OCI-LY1 (cell line): Measurements from ENCODE around the gene TNIP1.
A peak's percentile ranks its signal among the peaks of the same experiment; 100 is the strongest.

ENCODE experiments used
- H2AFZ ChIP-seq: fragments of 200-600 bp; sonication (generic), shearing (Covaris generic); 2 replicates; pipeline ENCODE4 v1.6.0; 2014; ENCODE audit warnings: antibody characterized with exemption, mild to moderate bottlenecking, low read length
- H3F3A ChIP-seq: fragments of 200-600 bp; sonication (generic), shearing (Covaris generic); 2 replicates; pipeline ENCODE4 v1.6.0; 2014; ENCODE audit warnings: mild to moderate bottlenecking, antibody characterized with exemption, low read length, moderate library complexity; ENCODE audit not compliant: insufficient read depth
- H3K27ac ChIP-seq: fragments of 200-600 bp; sonication (generic); 2 replicates; pipeline ENCODE4 v1.5.1; 2014; ENCODE audit warnings: low read length, mixed run types, mild to moderate bottlenecking, low read depth; ENCODE audit not compliant: poor library complexity, severe bottlenecking
- H3K27me3 ChIP-seq: fragments of 200-600 bp; sonication (generic); 2 replicates; pipeline ENCODE4 v1.6.0; 2014; ENCODE audit warnings: antibody characterized with exemption, mild to moderate bottlenecking, low read length, moderate library complexity; ENCODE audit not compliant: insufficient read depth
- H3K36me3 ChIP-seq: fragments of 200-600 bp; sonication (generic); 2 replicates; pipeline ENCODE4 v1.6.1; 2014; ENCODE audit warnings: mild to moderate bottlenecking, antibody characterized with exemption, low read length, moderate library complexity, mixed read lengths; ENCODE audit not compliant: insufficient read depth
- H3K4me1 ChIP-seq: fragments of 200-600 bp; sonication (generic); 2 replicates; pipeline ENCODE4 v1.5.1; 2014; ENCODE audit warnings: mild to moderate bottlenecking, low read length, moderate library complexity; ENCODE audit not compliant: insufficient read depth, severe bottlenecking
- H3K4me2 ChIP-seq: fragments of 200-600 bp; sonication (generic), shearing (Covaris generic); 2 replicates; pipeline ENCODE4 v1.6.1; 2014; ENCODE audit warnings: low read length
- H3K4me3 ChIP-seq: fragments of 200-600 bp; sonication (generic); 2 replicates; pipeline ENCODE4 v1.5.1; 2014; ENCODE audit warnings: low read length, low read depth, mild to moderate bottlenecking, mixed read lengths; ENCODE audit not compliant: poor library complexity, severe bottlenecking
- H3K79me2 ChIP-seq: fragments of 200-600 bp; shearing (Covaris generic); 2 replicates; pipeline ENCODE4 v1.6.1; 2016; ENCODE audit warnings: mixed run types, low read length, mixed read lengths; ENCODE audit not compliant: insufficient read depth
- H3K9ac ChIP-seq: fragments of 200-600 bp; sonication (generic), shearing (Covaris generic); 2 replicates; pipeline ENCODE4 v1.6.1; 2014; ENCODE audit warnings: mild to moderate bottlenecking, low read length, mixed read lengths
- H3K9me2 ChIP-seq: fragments of 200-600 bp; sonication (generic), shearing (Covaris generic); 2 replicates; pipeline ENCODE4 v1.6.1; 2014; ENCODE audit warnings: low read depth, mild to moderate bottlenecking, low read length, mixed read lengths
- H3K9me3 ChIP-seq: fragments of 200-600 bp; shearing (Covaris generic); 2 replicates; pipeline ENCODE4 v1.6.1; 2014; ENCODE audit warnings: low read length, mixed read lengths
- H4K20me1 ChIP-seq: fragments of 200-600 bp; sonication (generic), shearing (Covaris generic); 2 replicates; pipeline ENCODE4 v1.6.0; 2016; ENCODE audit warnings: mild to moderate bottlenecking, low read length; ENCODE audit not compliant: insufficient read depth
- EZH2 ChIP-seq: fragments of 200-600 bp; sonication (generic), shearing (Covaris generic); IDR thresholded peaks from 2 replicates; pipeline ENCODE4 v1.8.0; 2017; ENCODE audit warnings: borderline replicate concordance, mixed run types, mild to moderate bottlenecking, antibody characterized with exemption, low read length, moderate library complexity, mixed read lengths
- TF ChIP-seq, protein P1 (sequence below): fragments of 200-600 bp; sonication (generic), shearing (Covaris generic); IDR thresholded peaks from 2 replicates; pipeline ENCODE4 v1.5.1; 2017; ENCODE audit warnings: mild to moderate bottlenecking, antibody characterized with exemption, low read length, moderate library complexity, mixed read lengths

Gene TNIP1

GRCh38 chr5:151077967-151078366 lies 2.9 kb downstream of the TNIP1 start:
- TF ChIP-seq, protein P1, sequence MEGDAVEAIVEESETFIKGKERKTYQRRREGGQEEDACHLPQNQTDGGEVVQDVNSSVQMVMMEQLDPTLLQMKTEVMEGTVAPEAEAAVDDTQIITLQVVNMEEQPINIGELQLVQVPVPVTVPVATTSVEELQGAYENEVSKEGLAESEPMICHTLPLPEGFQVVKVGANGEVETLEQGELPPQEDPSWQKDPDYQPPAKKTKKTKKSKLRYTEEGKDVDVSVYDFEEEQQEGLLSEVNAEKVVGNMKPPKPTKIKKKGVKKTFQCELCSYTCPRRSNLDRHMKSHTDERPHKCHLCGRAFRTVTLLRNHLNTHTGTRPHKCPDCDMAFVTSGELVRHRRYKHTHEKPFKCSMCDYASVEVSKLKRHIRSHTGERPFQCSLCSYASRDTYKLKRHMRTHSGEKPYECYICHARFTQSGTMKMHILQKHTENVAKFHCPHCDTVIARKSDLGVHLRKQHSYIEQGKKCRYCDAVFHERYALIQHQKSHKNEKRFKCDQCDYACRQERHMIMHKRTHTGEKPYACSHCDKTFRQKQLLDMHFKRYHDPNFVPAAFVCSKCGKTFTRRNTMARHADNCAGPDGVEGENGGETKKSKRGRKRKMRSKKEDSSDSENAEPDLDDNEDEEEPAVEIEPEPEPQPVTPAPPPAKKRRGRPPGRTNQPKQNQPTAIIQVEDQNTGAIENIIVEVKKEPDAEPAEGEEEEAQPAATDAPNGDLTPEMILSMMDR: no peak
- TF ChIP-seq EZH2: no peak
- Histone ChIP-seq H3K9me2 (no peaks in the 10 kb centered on the region), H3K4me2 (peak overlapping the region; percentile 100), H3K27me3 (no peaks in the 10 kb centered on the region), H3K4me3 (peak overlapping the region; percentile 86), H3K36me3 (peaks cover 61% of the 10 kb centered on the region), H4K20me1 (no peaks in the 10 kb centered on the region), H3K9me3 (no peaks in the 10 kb centered on the region), H3K79me2 (peaks cover 74% of the 10 kb centered on the region), H3K27ac (peak overlapping the region; percentile 83), H2AFZ (no peak overlapping the region), H3F3A (no peaks in the 10 kb centered on the region), H3K4me1 (peaks cover 61% of the 10 kb centered on the region), H3K9ac (peak overlapping the region; percentile 96; the same call in 1 of the 2 replicates)

GRCh38 chr5:151077419-151077818 lies 3.4 kb downstream of the TNIP1 start:
- no peaks in the 10 kb centered on the region for H3K9me3 ChIP-seq
- no peak overlapping the region for H2AFZ ChIP-seq
- H3K79me2 ChIP-seq: peaks cover 75% of the 10 kb centered on the region
- H3K36me3 ChIP-seq: peaks cover 61% of the 10 kb centered on the region
- TF ChIP-seq, protein P1: no peak
- no peak for TF ChIP-seq EZH2
- H3K27ac ChIP-seq: peak overlapping the region; percentile 83
- peak overlapping the region; percentile 86 for H3K4me3 ChIP-seq
- peak overlapping the region; percentile 100; the same call in 1 of the 2 replicates for H3K4me2 ChIP-seq
- no peaks in the 10 kb centered on the region for H3K27me3 ChIP-seq
- H3K4me1 ChIP-seq: peaks cover 59% of the 10 kb centered on the region
- H3K9me2 ChIP-seq: no peaks in the 10 kb centered on the region
- no peak overlapping the region; the same call in 1 of the 2 replicates for H3K9ac ChIP-seq
- H3F3A ChIP-seq: no peaks in the 10 kb centered on the region
- H4K20me1 ChIP-seq: no peaks in the 10 kb centered on the region

DNA sequence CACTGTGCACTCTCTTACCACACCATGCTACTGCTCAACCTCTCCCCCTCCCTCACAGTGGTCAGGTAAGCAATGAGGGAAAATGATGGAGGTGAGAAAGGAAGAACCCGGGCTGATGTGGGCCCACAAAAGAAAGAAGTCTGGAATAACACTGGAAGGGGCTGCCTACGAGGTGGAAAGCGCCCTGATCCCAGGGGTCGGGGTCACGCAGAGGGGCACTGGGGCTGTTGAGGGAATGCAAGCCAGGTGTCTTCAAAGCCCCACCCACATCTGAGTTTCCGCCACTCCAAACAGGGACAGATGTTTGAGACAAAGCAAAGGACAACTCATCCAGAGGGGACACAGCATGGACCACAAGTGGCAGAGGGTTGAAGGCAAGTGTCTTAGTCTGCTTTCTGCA lies 4.2 kb downstream of the TNIP1 start:
- Histone ChIP-seq H2AFZ (no peak overlapping the region), H3K27me3 (no peaks in the 10 kb centered on the region), H3K9ac (no peak overlapping the region; the same call in 1 of the 2 replicates), H3K9me2 (no peaks in the 10 kb centered on the region), H3K4me1 (peaks cover 59% of the 10 kb centered on the region), H3K4me3 (no peak overlapping the region), H3K79me2 (peaks cover 82% of the 10 kb centered on the region), H3F3A (no peaks in the 10 kb centered on the region), H3K9me3 (no peaks in the 10 kb centered on the region), H3K27ac (peak overlapping the region; percentile 16), H3K4me2 (no peak overlapping the region; the same call in 1 of the 2 replicates), H4K20me1 (no peaks in the 10 kb centered on the region), H3K36me3 (peaks cover 61% of the 10 kb centered on the region)
- TF ChIP-seq EZH2: no peak
- TF ChIP-seq, protein P1: no peak
